Measurements from ENCODE around the gene GSPT1. TPM values are rescaled to one million over a fixed set of nuclear protein-coding genes. Genes with fewer than 3 reads are reported as not detected.
A peak's percentile ranks its signal among the peaks of the same experiment; 100 is the strongest.
"Not testable (repeated sequence)": the region's sequence is repeated elsewhere in the genome, so short reads cannot be mapped to it uniquely, and the experiment has no call there.

The GSPT1 gene
- total RNA-seq (2022) (221 and 223 TPM in 2 replicates), Bru-seq, nascent RNA (percentile 97 among the genes with signal in this experiment), BruChase-seq, experiment 1, labeled RNA remaining after a 6-hour chase (percentile 98 among the genes with signal in this experiment), BruChase-seq, experiment 2, labeled RNA remaining after a 2-hour chase (percentile 97 among the genes with signal in this experiment)
- long read RNA-seq, full-length matches to known transcripts, result 340 of 363 reads
- long read RNA-seq, partial matches to known transcripts, result 11 of 363 reads
- long read RNA-seq, other reads (novel, unspliced or antisense), result 12 of 363 reads

GRCh38 chr16:11915644-11916523, at the start of gene GSPT1:
Gene GSPT1, minus strand, starts transcription at chr16:11915956. Its CDS starts 236 bp downstream, at chr16:11915720.
- H3K4me1 Mint-ChIP-seq (ENCODE audit: low read depth, unreplicated experiment), result peaks cover 27% of the 10 kb centered on the region
- H3K9me3 Mint-ChIP-seq (ENCODE audit: low read depth, unreplicated experiment), result no peaks in the 10 kb centered on the region
- H3K27me3 Mint-ChIP-seq (ENCODE audit: unreplicated experiment), result no peaks in the 10 kb centered on the region
- intact Hi-C loops (cut with micrococcal nuclease; ENCODE audit: unreplicated experiment), result no loop called here
- no peak for TF ChIP-seq CTCF (IDR thresholded peaks at IDR 0.05; ENCODE audit: unreplicated experiment)
- peaks cover 53% of the 10 kb centered on the region for H3K36me3 Mint-ChIP-seq (ENCODE audit: insufficient read depth, unreplicated experiment)
- no TSS peak for BruUV-seq (replicated peaks)
- peak; percentile 100 for DNase-seq
- H3K27ac Mint-ChIP-seq (ENCODE audit: unreplicated experiment), result peak within 1 kb of the TSS; percentile 100
- CTCF ChIA-PET, result interaction anchor here (0.5 to 1.2 kb wide), 3 partner anchors 30 to 172 kb away, joined by 3 to 4 read pairs (median 3); no protein-coding TSS in a partner anchor
- H3K4me3 Mint-ChIP-seq (ENCODE audit: low read depth, unreplicated experiment), result peak within 1 kb of the TSS; percentile 81

- CTCF ChIA-PET, result interaction anchor here (0.7 to 1.1 kb wide), 3 partner anchors 65 to 108 kb away, joined by 3 to 4 read pairs (median 3); no protein-coding TSS in a partner anchor
- intact Hi-C loops (cut with micrococcal nuclease; ENCODE audit: unreplicated experiment), result no loop called here
Observed at GRCh38 chr16:11964761-11965551, 49.2 kb upstream of the GSPT1 start, which contains the start of gene TNFRSF17. Gene TNFRSF17, plus strand, starts transcription at chr16:11965210. Its CDS starts 115 bp downstream, at chr16:11965325.

GRCh38 chr16:11963706-11964105, 48.0 kb upstream of the GSPT1 start:
- no peak for DNase-seq
- intact Hi-C loops (cut with micrococcal nuclease; ENCODE audit: unreplicated experiment), result no loop called here
- H3K27me3 Mint-ChIP-seq (ENCODE audit: unreplicated experiment), result peaks cover 18% of the 10 kb centered on the region
- H3K9me3 Mint-ChIP-seq (ENCODE audit: low read depth, unreplicated experiment), result no peaks in the 10 kb centered on the region
- no peaks in the 10 kb centered on the region for H3K36me3 Mint-ChIP-seq (ENCODE audit: insufficient read depth, unreplicated experiment)
- H3K27ac Mint-ChIP-seq (ENCODE audit: unreplicated experiment), result no peak overlapping the region
- H3K4me1 Mint-ChIP-seq (ENCODE audit: low read depth, unreplicated experiment), result no peaks in the 10 kb centered on the region
- BruUV-seq (replicated peaks), result no TSS peak
- CTCF ChIA-PET, result interaction anchor here (0.7 kb wide), 1 partner anchor 40 kb away, joined by 3 read pairs; no protein-coding TSS in a partner anchor
- H3K4me3 Mint-ChIP-seq (ENCODE audit: low read depth, unreplicated experiment), result no peak overlapping the region
- TF ChIP-seq CTCF (IDR thresholded peaks at IDR 0.05; ENCODE audit: unreplicated experiment), result no peak

More at GRCh38 chr16:11964761-11965551, 49.2 kb upstream of the GSPT1 start, which contains the start of gene TNFRSF17:
- H3K27ac Mint-ChIP-seq (ENCODE audit: unreplicated experiment), result no peak within 1 kb of the TSS
- no peaks in the 10 kb centered on the region for H3K36me3 Mint-ChIP-seq (ENCODE audit: insufficient read depth, unreplicated experiment)
- H3K4me1 Mint-ChIP-seq (ENCODE audit: low read depth, unreplicated experiment), result no peaks in the 10 kb centered on the region
- no peak for DNase-seq
- no peak for TF ChIP-seq CTCF (IDR thresholded peaks at IDR 0.05; ENCODE audit: unreplicated experiment)
- no TSS peak for BruUV-seq (replicated peaks)
- no peaks in the 10 kb centered on the region for H3K9me3 Mint-ChIP-seq (ENCODE audit: low read depth, unreplicated experiment)
- H3K27me3 Mint-ChIP-seq (ENCODE audit: unreplicated experiment), result peaks cover 18% of the 10 kb centered on the region
- H3K4me3 Mint-ChIP-seq (ENCODE audit: low read depth, unreplicated experiment), result no peak within 1 kb of the TSS

GRCh38 chr16:11962978-11963377, 47.2 kb upstream of the GSPT1 start:
- DNase-seq; CTCF ChIA-PET; H3K4me1 Mint-ChIP-seq (ENCODE audit: low read depth, unreplicated experiment); H3K4me3 Mint-ChIP-seq (ENCODE audit: low read depth, unreplicated experiment); BruUV-seq (replicated peaks); intact Hi-C loops (cut with micrococcal nuclease; ENCODE audit: unreplicated experiment); H3K9me3 Mint-ChIP-seq (ENCODE audit: low read depth, unreplicated experiment); H3K27ac Mint-ChIP-seq (ENCODE audit: unreplicated experiment); H3K36me3 Mint-ChIP-seq (ENCODE audit: insufficient read depth, unreplicated experiment): not testable (repeated sequence)
- peaks cover 18% of the 10 kb centered on the region for H3K27me3 Mint-ChIP-seq (ENCODE audit: unreplicated experiment)

- CTCF ChIA-PET; H3K27ac Mint-ChIP-seq (ENCODE audit: unreplicated experiment); H3K4me3 Mint-ChIP-seq (ENCODE audit: low read depth, unreplicated experiment); DNase-seq; H3K9me3 Mint-ChIP-seq (ENCODE audit: low read depth, unreplicated experiment); H3K4me1 Mint-ChIP-seq (ENCODE audit: low read depth, unreplicated experiment); BruUV-seq (replicated peaks); intact Hi-C loops (cut with micrococcal nuclease; ENCODE audit: unreplicated experiment); H3K36me3 Mint-ChIP-seq (ENCODE audit: insufficient read depth, unreplicated experiment): not testable (repeated sequence)
- H3K27me3 Mint-ChIP-seq (ENCODE audit: unreplicated experiment), result peaks cover 18% of the 10 kb centered on the region
Observed at GRCh38 chr16:11962457-11962856, 46.7 kb upstream of the GSPT1 start.

Data from Calu3 (cell line).